K562 (cell line): ENCODE measurements around the gene PHF21B.

Experiments used
- ATF4 ChIP-seq: fragments of 450-650 bp; formaldehyde crosslinking; IDR thresholded peaks from 2 replicates; pipeline ENCODE4 v1.4.0; 2022; ENCODE audit warnings: mild to moderate bottlenecking, moderate library complexity
- CTCF ChIP-seq, 3 experiments: IDR thresholded peaks in 2 of 3; conservative IDR thresholded peaks in 1 of 3; 2 replicates each; pipeline ENCODE4 v1.5.1; 2011 to 2012; ENCODE audit warnings: low read length in 3 of 3, mild to moderate bottlenecking in 3 of 3, control low read depth in 2 of 3, improper control_type of control experiment in 1 of 3, inconsistent platforms in 1 of 3, low read depth in 1 of 3, mixed read lengths in 1 of 3, moderate library complexity in 1 of 3; ENCODE audit not compliant: insufficient read depth in 2 of 3
- ETV6 ChIP-seq, 3 experiments: fragments of 150-350 bp in 1 of 3; sonication (generic) in 1 of 3; formaldehyde crosslinking in 1 of 3; IDR thresholded peaks; 2 replicates each; pipeline versions ENCODE4 v1.6.1 to v1.8.0; 2014 to 2022; ENCODE audit warnings: borderline replicate concordance in 2 of 3, low read depth in 2 of 3, antibody characterized with exemption in 1 of 3, low read length in 1 of 3, mild to moderate bottlenecking in 1 of 3, missing genetic modification reagents in 1 of 3
- GMEB1 ChIP-seq: fragments of 250-450 bp; sonication (Bioruptor Pico); IDR thresholded peaks from 2 replicates; pipeline ENCODE4 v1.4.0; 2020; ENCODE audit warnings: mild to moderate bottlenecking
- HDGF ChIP-seq: fragments of 450-650 bp; IDR thresholded peaks from 2 replicates; pipeline ENCODE4 v1.6.1; 2016
- HOXB6 ChIP-seq: fragments of 250-450 bp; sonication (Bioruptor Pico); IDR thresholded peaks from 2 replicates; pipeline ENCODE4 v1.5.1; 2022; ENCODE audit warnings: mild to moderate bottlenecking, borderline replicate concordance
- JUND ChIP-seq, 2 experiments: IDR thresholded peaks; 2 replicates in 1 of 2; 3 replicates in 1 of 2; pipeline ENCODE4 v1.6.1; 2011; ENCODE audit warnings: borderline replicate concordance in 2 of 2, low read depth in 2 of 2, low read length in 2 of 2, improper control_type of control experiment in 1 of 2, missing biosample characterization in 1 of 2, missing genetic modification characterization in 1 of 2, missing genetic modification reagents in 1 of 2
- MEF2D ChIP-seq: conservative IDR thresholded peaks from 2 replicates; pipeline ENCODE4 v1.6.1; 2016; ENCODE audit warnings: low read depth, missing genetic modification characterization, missing compliant biosample characterization
- MTA2 ChIP-seq: fragments of 450-650 bp; IDR thresholded peaks from 2 replicates; pipeline ENCODE4 v1.6.1; 2016; ENCODE audit warnings: low read depth
- POLR2AphosphoS5 ChIP-seq: IDR thresholded peaks from 2 replicates; pipeline ENCODE4 v1.6.1; 2011; ENCODE audit warnings: mild to moderate bottlenecking, low read depth, low read length, moderate library complexity; ENCODE audit not compliant: control insufficient read depth, insufficient read depth
- RNF219 ChIP-seq: fragments of 250-450 bp; sonication (Bioruptor Pico); IDR thresholded peaks from 2 replicates; pipeline ENCODE4 v1.5.0; 2022; ENCODE audit warnings: mild to moderate bottlenecking
- SAP30 ChIP-seq: fragments of 200-600 bp; sonication (generic); IDR thresholded peaks from 2 replicates; pipeline ENCODE4 v1.6.1; 2012; ENCODE audit warnings: borderline replicate concordance, low read depth, mild to moderate bottlenecking, moderate library complexity, low read length, control low read depth, inconsistent platforms; ENCODE audit not compliant: insufficient read depth, poor library complexity, severe bottlenecking
- SFPQ ChIP-seq: fragments of 200-400 bp; formaldehyde crosslinking; IDR thresholded peaks from 2 replicates; pipeline ENCODE4 v1.6.1; 2017; ENCODE audit warnings: mild to moderate bottlenecking, low read depth, low read length, moderate library complexity
- ZNF274 ChIP-seq: IDR thresholded peaks from 2 replicates; pipeline ENCODE4 v1.6.1; 2011; ENCODE audit warnings: low read depth, mild to moderate bottlenecking, low read length, moderate library complexity, borderline replicate concordance

GRCh38 chr22:45014654-45015053 is 4.8 kb upstream of the PHF21B start:
- TF ChIP-seq MEF2D (tag) (no peak), HOXB6 (CRISPR knock-in tag) (no peak), POLR2AphosphoS5 (no peak), CTCF (IDR thresholded peaks at IDR 0.05 in 2 of 3, conservative IDR thresholded peaks at IDR 0.05 in 1 of 3; ENCODE audit: insufficient read depth in 2 of 3, low read depth in 1 of 3, low read length in 3 of 3) (no peak), ETV6 (IDR thresholded peaks at IDR 0.05; ENCODE audit: borderline replicate concordance in 1 of 2, low read depth in 2 of 2, low read length in 1 of 2) (no peak), ETV6 (CRISPR knock-in tag; IDR thresholded peaks at IDR 0.05; ENCODE audit: borderline replicate concordance) (no peak), GMEB1 (no peak), SFPQ (no peak), ZNF274 (no peak), RNF219 (CRISPR knock-in tag) (no peak), ATF4 (no peak), JUND (IDR thresholded peaks at IDR 0.05; ENCODE audit: borderline replicate concordance, low read depth, low read length) (no peak), JUND (tag; IDR thresholded peaks at IDR 0.05; ENCODE audit: borderline replicate concordance, low read depth, low read length) (no peak), MTA2 (no peak), SAP30 (no peak), HDGF (no peak)
